ENCODE results near the gene FIG4. TPM values are rescaled to one million over a fixed set of nuclear protein-coding genes. Genes with fewer than 3 reads are reported as not detected.
"Not testable (repeated sequence)": the region's sequence is repeated elsewhere in the genome, so short reads cannot be mapped to it uniquely, and the experiment has no call there.

FIG4 gene
- total RNA-seq, 1 donor = 27.1 TPM

DNA sequence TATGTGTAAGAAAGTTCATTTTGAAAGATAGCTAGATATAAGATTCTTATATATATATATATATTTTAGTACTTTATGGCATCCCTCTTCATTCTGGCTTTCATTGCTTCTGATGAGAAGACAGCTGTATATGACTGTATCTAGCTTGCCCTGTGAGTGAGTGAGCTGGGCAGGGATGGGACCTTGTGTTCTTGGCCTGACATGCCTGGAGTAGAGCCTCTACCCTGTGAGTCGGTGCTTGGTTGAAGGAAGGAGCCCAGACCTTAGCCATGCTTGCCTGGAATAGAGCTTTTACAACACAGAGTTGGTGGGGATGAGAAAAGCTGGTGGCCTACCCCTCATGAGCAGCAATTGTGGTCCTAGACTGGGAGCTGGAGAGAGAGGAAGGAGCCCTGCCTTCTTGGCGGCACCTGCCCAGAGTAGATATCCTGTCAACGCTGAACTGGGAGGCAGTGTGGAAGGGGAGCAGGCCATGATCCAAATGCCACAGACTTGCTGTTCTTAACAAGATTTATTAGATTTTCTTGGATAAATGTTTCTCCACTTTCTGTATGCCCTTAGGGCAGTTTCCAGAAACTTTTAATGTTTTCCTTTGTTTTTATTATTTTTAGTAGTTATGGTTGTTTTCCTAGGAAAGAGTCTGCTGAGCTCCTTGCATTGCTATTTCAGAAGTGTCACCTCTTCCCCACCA is 31.6 kb downstream of the FIG4 start:
- Histone ChIP-seq H3K27me3 (ENCODE audit: insufficient read depth, low read length) (no peaks in the 10 kb centered on the region), H3K36me3 (ENCODE audit: insufficient read depth, low read length) (no peaks in the 10 kb centered on the region), H3K4me3 (ENCODE audit: insufficient read depth, low read length) (no peak overlapping the region), H4K20me1 (ENCODE audit: insufficient read depth, low read length) (no peaks in the 10 kb centered on the region), H2AFZ (ENCODE audit: low read length) (no peak overlapping the region), H3K79me2 (ENCODE audit: insufficient read depth, low read length) (no peaks in the 10 kb centered on the region), H3K9me3 (ENCODE audit: low read depth, low read length) (no peaks in the 10 kb centered on the region), H3K4me2 (ENCODE audit: insufficient read depth, low read length) (no peak overlapping the region), H3K4me1 (ENCODE audit: insufficient read depth, low read length) (no peaks in the 10 kb centered on the region), H3K27ac (ENCODE audit: low read depth, low read length) (no peak overlapping the region)
- TF ChIP-seq, protein P1, sequence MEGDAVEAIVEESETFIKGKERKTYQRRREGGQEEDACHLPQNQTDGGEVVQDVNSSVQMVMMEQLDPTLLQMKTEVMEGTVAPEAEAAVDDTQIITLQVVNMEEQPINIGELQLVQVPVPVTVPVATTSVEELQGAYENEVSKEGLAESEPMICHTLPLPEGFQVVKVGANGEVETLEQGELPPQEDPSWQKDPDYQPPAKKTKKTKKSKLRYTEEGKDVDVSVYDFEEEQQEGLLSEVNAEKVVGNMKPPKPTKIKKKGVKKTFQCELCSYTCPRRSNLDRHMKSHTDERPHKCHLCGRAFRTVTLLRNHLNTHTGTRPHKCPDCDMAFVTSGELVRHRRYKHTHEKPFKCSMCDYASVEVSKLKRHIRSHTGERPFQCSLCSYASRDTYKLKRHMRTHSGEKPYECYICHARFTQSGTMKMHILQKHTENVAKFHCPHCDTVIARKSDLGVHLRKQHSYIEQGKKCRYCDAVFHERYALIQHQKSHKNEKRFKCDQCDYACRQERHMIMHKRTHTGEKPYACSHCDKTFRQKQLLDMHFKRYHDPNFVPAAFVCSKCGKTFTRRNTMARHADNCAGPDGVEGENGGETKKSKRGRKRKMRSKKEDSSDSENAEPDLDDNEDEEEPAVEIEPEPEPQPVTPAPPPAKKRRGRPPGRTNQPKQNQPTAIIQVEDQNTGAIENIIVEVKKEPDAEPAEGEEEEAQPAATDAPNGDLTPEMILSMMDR (IDR thresholded peaks at IDR 0.05; ENCODE audit: extremely low read depth, low read depth, low read length) = no peak
- DNase-seq (ENCODE audit: insufficient read length, low spot score, missing footprints) = peak; percentile 25

DNA sequence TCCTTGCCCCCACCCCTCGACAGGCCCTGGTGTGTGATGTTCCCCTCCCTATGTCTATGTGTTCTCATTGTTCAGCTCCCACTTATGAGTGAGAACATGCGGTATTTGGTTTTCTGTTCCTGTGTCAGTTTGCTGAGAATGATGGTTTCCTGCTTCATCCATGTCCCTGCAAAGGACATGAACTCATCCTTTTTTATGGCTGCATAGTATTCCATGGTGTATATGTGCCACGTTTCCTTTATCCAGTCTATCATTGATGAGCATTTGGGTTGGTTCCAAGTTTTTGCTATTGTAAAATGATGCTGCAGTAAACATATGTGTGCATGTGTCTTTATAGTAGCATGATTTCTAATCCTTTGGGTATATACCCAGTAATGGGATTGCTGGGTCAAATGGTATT is 34.2 kb downstream of the FIG4 start:
- H2AFZ ChIP-seq (ENCODE audit: low read length); H3K27me3 ChIP-seq (ENCODE audit: insufficient read depth, low read length); H3K79me2 ChIP-seq (ENCODE audit: insufficient read depth, low read length); H4K20me1 ChIP-seq (ENCODE audit: insufficient read depth, low read length); DNase-seq (ENCODE audit: insufficient read length, low spot score, missing footprints); H3K4me2 ChIP-seq (ENCODE audit: insufficient read depth, low read length); H3K27ac ChIP-seq (ENCODE audit: low read depth, low read length); H3K4me3 ChIP-seq (ENCODE audit: insufficient read depth, low read length); H3K4me1 ChIP-seq (ENCODE audit: insufficient read depth, low read length); H3K9me3 ChIP-seq (ENCODE audit: low read depth, low read length); H3K36me3 ChIP-seq (ENCODE audit: insufficient read depth, low read length): not testable (repeated sequence)

- Histone ChIP-seq H3K9me3 (ENCODE audit: low read depth, low read length) (no peaks in the 10 kb centered on the region), H2AFZ (ENCODE audit: low read length) (no peak overlapping the region), H3K79me2 (ENCODE audit: insufficient read depth, low read length) (no peaks in the 10 kb centered on the region), H3K27ac (ENCODE audit: low read depth, low read length) (no peak overlapping the region), H3K4me1 (ENCODE audit: insufficient read depth, low read length) (no peaks in the 10 kb centered on the region), H3K4me3 (ENCODE audit: insufficient read depth, low read length) (no peak overlapping the region), H4K20me1 (ENCODE audit: insufficient read depth, low read length) (no peaks in the 10 kb centered on the region), H3K27me3 (ENCODE audit: insufficient read depth, low read length) (no peaks in the 10 kb centered on the region), H3K36me3 (ENCODE audit: insufficient read depth, low read length) (no peaks in the 10 kb centered on the region), H3K4me2 (ENCODE audit: insufficient read depth, low read length) (no peak overlapping the region)
- DNase-seq (ENCODE audit: insufficient read length, low spot score, missing footprints) = no peak
- TF ChIP-seq, protein P1 (IDR thresholded peaks at IDR 0.05; ENCODE audit: extremely low read depth, low read depth, low read length) = no peak
Measured at GRCh38 chr6:109736273-109737025, 45.4 kb downstream of the FIG4 start.

DNA sequence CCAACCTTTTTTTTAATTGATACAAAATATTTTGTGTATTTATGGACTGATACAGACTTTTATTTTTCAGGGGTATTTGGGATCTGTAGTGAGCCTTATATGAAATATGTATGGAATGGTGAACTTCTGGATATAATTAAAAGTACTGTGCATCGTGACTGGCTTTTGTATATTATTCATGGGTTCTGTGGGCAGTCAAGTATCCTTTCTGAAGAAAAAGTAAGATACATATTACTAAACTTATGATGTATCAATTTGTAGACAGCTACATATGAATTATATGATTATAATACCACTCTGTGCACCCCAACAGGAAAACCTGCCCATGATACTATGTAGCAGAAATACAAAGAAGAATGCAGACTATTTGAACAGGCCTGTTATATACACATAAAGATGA is 47.2 kb downstream of the FIG4 start:
- no peaks in the 10 kb centered on the region for H3K79me2 ChIP-seq (ENCODE audit: insufficient read depth, low read length)
- TF ChIP-seq, protein P1 (IDR thresholded peaks at IDR 0.05; ENCODE audit: extremely low read depth, low read depth, low read length) = no peak
- H3K36me3 ChIP-seq (ENCODE audit: insufficient read depth, low read length) = no peaks in the 10 kb centered on the region
- peak; percentile 1 for DNase-seq (ENCODE audit: insufficient read length, low spot score, missing footprints)
- H3K4me3 ChIP-seq (ENCODE audit: insufficient read depth, low read length) = no peak overlapping the region
- H3K4me2 ChIP-seq (ENCODE audit: insufficient read depth, low read length) = no peak overlapping the region
- H2AFZ ChIP-seq (ENCODE audit: low read length) = no peak overlapping the region
- no peaks in the 10 kb centered on the region for H3K27me3 ChIP-seq (ENCODE audit: insufficient read depth, low read length)
- H3K27ac ChIP-seq (ENCODE audit: low read depth, low read length) = no peak overlapping the region
- H3K4me1 ChIP-seq (ENCODE audit: insufficient read depth, low read length) = no peaks in the 10 kb centered on the region
- H3K9me3 ChIP-seq (ENCODE audit: low read depth, low read length) = no peaks in the 10 kb centered on the region
- H4K20me1 ChIP-seq (ENCODE audit: insufficient read depth, low read length) = no peaks in the 10 kb centered on the region
